GM12801 (cell line): ENCODE measurements around the gene AGPAT4.

ENCODE experiments used
- CTCF ChIP-seq: IDR thresholded peaks from one replicate; pipeline ENCODE4 v1.5.1; 2011; ENCODE audit warnings: control low read depth; ENCODE audit not compliant: insufficient read length; ENCODE audit errors: extremely low read depth

Gene AGPAT4

GRCh38 chr6:161292145-161292544 lies 18.3 kb upstream of the AGPAT4 start:
- TF ChIP-seq CTCF: no peak

DNA sequence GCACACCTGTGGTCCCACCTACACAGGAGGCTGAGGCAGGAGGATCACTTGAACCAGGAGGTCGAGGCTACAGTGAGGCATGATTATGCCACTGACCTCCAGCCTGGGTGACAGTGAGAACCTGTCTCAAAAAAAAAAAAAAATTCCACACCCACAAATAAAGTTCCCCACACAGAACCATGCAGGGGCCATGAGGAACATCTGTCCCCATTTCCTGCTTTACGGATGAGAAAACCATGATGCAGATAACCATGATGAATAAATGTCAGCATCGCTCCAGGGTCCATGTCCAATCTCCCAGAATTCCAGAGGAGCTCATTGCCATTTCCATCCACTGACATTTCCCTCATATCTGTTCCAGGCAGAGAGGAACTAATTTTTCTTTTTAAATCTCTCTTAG lies 16.9 kb upstream of the AGPAT4 start:
- TF ChIP-seq CTCF: no peak

- no peak for TF ChIP-seq CTCF
Measured at GRCh38 chr6:161284653-161285052, 10.8 kb upstream of the AGPAT4 start.

DNA sequence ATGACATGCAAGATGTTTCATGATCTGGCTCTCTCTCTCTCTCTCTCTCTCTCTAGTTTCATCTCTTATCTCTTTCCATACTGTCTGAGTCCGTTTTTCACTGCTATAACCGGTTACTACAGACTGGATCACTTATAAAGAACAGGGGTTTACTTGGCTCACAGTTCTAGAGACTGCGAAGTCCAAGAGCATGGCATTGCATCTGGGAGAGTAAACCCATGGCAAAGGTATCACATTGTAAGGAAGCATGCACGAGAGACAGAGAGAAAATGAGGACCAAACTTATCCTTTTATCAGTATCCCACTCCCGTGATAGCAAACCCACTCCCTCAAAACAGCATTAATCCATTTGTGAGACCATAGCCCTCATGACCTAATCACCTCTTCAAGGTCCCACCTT lies 7.2 kb upstream of the AGPAT4 start:
- no peak for TF ChIP-seq CTCF

DNA sequence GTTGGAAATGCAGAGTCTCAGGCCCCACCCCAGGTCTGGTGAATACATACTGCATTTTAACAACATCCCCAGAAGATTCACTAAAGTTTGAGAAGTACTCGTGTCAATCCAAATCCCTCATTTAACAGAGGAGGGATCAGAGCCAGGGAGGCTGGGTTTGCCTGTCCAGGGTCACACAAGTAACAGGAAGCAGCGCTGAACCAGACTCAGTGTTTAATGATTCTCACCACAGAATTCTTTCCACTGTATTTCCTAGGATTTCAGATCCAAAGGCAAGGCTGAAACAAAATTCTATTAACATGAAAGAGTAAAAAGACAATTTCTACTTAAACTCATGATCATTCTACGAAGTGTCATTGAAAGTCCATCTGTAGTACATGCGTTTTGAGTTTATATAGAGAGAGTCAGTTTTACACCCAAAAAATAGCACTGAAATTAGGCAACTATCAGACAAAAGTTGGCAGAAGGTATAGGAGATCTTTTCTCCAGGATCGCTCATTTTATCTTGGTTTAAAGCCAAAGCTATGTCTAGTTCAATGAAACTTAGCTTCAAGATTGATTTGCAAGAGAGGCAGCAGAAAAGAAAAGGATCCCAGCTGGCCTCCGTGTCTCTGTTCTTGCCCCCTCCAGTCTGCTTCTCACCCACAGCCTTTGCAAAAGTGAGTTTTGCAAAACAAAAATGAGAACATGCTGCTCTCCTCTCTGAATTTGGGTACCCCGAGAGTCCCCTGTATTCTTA lies 6.0 kb upstream of the AGPAT4 start:
- no peak for TF ChIP-seq CTCF

- TF ChIP-seq CTCF: no peak
Measured at GRCh38 chr6:161276605-161277155, 2.8 kb upstream of the AGPAT4 start.

DNA sequence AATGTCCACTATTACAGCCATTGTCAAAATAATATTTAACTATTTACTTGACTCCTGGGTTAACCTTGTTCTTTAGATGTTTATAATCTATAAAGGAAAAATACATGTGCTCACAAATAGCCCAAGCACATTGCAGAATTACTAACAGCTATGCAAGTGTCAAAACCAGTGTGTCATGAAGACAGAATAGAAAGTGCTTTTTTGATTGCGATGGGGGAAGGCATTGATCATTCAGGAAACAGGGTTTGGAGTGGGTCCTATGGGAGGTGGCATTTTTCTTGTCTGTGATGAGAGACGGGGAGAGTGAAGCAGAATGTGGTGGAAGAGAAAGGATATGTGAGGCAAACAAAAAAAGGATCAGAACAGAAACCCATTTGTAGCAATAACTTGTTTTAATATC lies 1.0 kb upstream of the AGPAT4 start:
- no peak for TF ChIP-seq CTCF
